T-helper 1 cell treated with Interleukin-12 subunit alpha and Interleukin-12 subunit beta and Interleukin-4 antibody, amounts not matched to agents 30 ng/mL and 1 ng/mL, for 36 hours (primary cell): ENCODE results near the gene TMEM184A. TPM values are rescaled to one million over a fixed set of nuclear protein-coding genes. Genes with fewer than 3 reads are reported as not detected.

Experiments
- intact Hi-C: fragments of 100-400 bp; cut with micrococcal nuclease; formaldehyde crosslinking; loops from one replicate; pipeline ENCODE4 v1.15.1; 2024
- total RNA-seq: library from RNA; stranded (reverse); gene quantifications from 2 replicates; pipeline ENCODE4 v1.2.3, GENCODE V29; 2022

TMEM184A gene
- not detected in 2 replicates for total RNA-seq

GRCh38 chr7:1555813-1556543 is at the start of gene TMEM184A:
Gene TMEM184A, minus strand, starts transcription at chr7:1556205. Its CDS starts 721 bp downstream, at chr7:1555484.
- intact Hi-C loops: no loop called here

GRCh38 chr7:1604383-1604782 is 48.4 kb upstream of the TMEM184A start:
- intact Hi-C loops: no loop called here

GRCh38 chr7:1603346-1604225 is 47.6 kb upstream of the TMEM184A start:
- intact Hi-C loops: no loop called here

GRCh38 chr7:1602386-1602785 is 46.4 kb upstream of the TMEM184A start:
- intact Hi-C loops: no loop called here

- intact Hi-C loops: no loop called here
Measured at GRCh38 chr7:1601956-1602355, 46.0 kb upstream of the TMEM184A start.

GRCh38 chr7:1599640-1600395 is 43.8 kb upstream of the TMEM184A start:
- intact Hi-C loops: no loop called here

- intact Hi-C loops: no loop called here
Measured at GRCh38 chr7:1598961-1599639, 43.1 kb upstream of the TMEM184A start.

GRCh38 chr7:1598286-1598685 is 42.3 kb upstream of the TMEM184A start:
- intact Hi-C loops: no loop called here

GRCh38 chr7:1597791-1598190 is 41.8 kb upstream of the TMEM184A start:
- intact Hi-C loops: no loop called here

- intact Hi-C loops: no loop called here
Measured at GRCh38 chr7:1597066-1597760, 41.2 kb upstream of the TMEM184A start.

- intact Hi-C loops: no loop called here
Measured at GRCh38 chr7:1596181-1597043, 40.4 kb upstream of the TMEM184A start.

- intact Hi-C loops: no loop called here
Measured at GRCh38 chr7:1595636-1596035, 39.6 kb upstream of the TMEM184A start.

- intact Hi-C loops: no loop called here
Measured at GRCh38 chr7:1595027-1595426, 39.0 kb upstream of the TMEM184A start.

GRCh38 chr7:1593904-1594421 is 38.0 kb upstream of the TMEM184A start:
- intact Hi-C loops: no loop called here

GRCh38 chr7:1593091-1593866 is 37.3 kb upstream of the TMEM184A start:
- intact Hi-C loops: no loop called here

GRCh38 chr7:1592299-1592871 is 36.4 kb upstream of the TMEM184A start:
- intact Hi-C loops: no loop called here

- intact Hi-C loops: no loop called here
Measured at GRCh38 chr7:1591876-1592275, 35.9 kb upstream of the TMEM184A start.

GRCh38 chr7:1591396-1591795 is 35.4 kb upstream of the TMEM184A start:
- intact Hi-C loops: no loop called here
